Anterior cingulate cortex (tissue), 58 donors: ENCODE data around the gene ASAP2.

Experiments
- DNase-seq, 58 donors: peaks; one replicate each; lab custom pipeline; 2025; lab: John Stamatoyannopoulos, UW

ASAP2 gene

GRCh38 chr2:9365498-9366019 is 158.9 kb downstream of the ASAP2 start:
- no peak for DNase-seq

GRCh38 chr2:9366026-9366425 is 159.4 kb downstream of the ASAP2 start:
- DNase-seq: peak in 4 of 58 donors; percentile 9 to 33 (median 15)

GRCh38 chr2:9370746-9371145 is 164.1 kb downstream of the ASAP2 start:
- no peak for DNase-seq

GRCh38 chr2:9373047-9373446 is 166.4 kb downstream of the ASAP2 start:
- DNase-seq: no peak

- no peak for DNase-seq
Measured at GRCh38 chr2:9373476-9373875, 166.9 kb downstream of the ASAP2 start.

- no peak for DNase-seq
Measured at GRCh38 chr2:9374071-9374730, 167.6 kb downstream of the ASAP2 start.

GRCh38 chr2:9375857-9376428 is 169.3 kb downstream of the ASAP2 start:
- DNase-seq: no peak

- no peak for DNase-seq
Measured at GRCh38 chr2:9377461-9378097, 171.0 kb downstream of the ASAP2 start.

- no peak for DNase-seq
Measured at GRCh38 chr2:9378433-9379390, 172.1 kb downstream of the ASAP2 start.

GRCh38 chr2:9379391-9379755 is 172.8 kb downstream of the ASAP2 start:
- DNase-seq: no peak

- DNase-seq: peak in 2 of 58 donors; percentile 19 to 35
Measured at GRCh38 chr2:9380702-9381628, 174.4 kb downstream of the ASAP2 start.

- DNase-seq: no peak
Measured at GRCh38 chr2:9382604-9383235, 176.1 kb downstream of the ASAP2 start.

- no peak for DNase-seq
Measured at GRCh38 chr2:9384521-9384920, 177.9 kb downstream of the ASAP2 start.

GRCh38 chr2:9385841-9386240 is 179.2 kb downstream of the ASAP2 start:
- no peak for DNase-seq

GRCh38 chr2:9388199-9388681 is 181.6 kb downstream of the ASAP2 start:
- no peak for DNase-seq

- no peak for DNase-seq
Measured at GRCh38 chr2:9388950-9389911, 182.6 kb downstream of the ASAP2 start.

GRCh38 chr2:9390151-9390850 is 183.7 kb downstream of the ASAP2 start:
- no peak for DNase-seq
